Measurements from ENCODE around the gene GSG1L. TPM values are rescaled to one million over a fixed set of nuclear protein-coding genes. Genes with fewer than 3 reads are reported as not detected.
A peak's percentile ranks its signal among the peaks of the same experiment; 100 is the strongest.

Gene GSG1L
- total and polyA plus RNA-seq, 9 of the 15 experiments (the other 6 are each of a cell fraction or from before 2014, with no cell fraction given): not detected

DNA sequence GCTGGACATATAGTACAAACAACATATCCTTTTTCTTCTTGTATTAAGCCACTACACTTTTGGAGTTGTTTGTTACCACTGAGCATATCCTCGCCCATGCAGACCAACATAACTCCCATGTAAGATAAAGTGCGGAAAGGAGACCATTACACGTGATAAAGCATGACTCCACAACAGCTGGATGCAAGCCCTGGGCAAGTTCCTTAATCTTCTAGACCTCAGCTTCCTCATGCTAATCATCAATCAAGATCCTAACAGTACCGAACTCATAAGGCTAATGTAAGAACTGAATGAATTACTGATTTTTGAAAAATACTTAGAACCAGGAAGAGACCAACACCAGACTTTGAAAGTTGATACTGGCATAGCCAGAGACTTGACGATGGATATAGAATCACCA lies 47.0 kb upstream of the GSG1L start (continued):
- TF ChIP-seq ZNF717 (CRISPR knock-in tag; IDR thresholded peaks at IDR 0.05) (no peak), HMG20A (CRISPR knock-in tag; conservative IDR thresholded peaks at IDR 0.05) (no peak)
- TF ChIP-seq, protein P1, sequence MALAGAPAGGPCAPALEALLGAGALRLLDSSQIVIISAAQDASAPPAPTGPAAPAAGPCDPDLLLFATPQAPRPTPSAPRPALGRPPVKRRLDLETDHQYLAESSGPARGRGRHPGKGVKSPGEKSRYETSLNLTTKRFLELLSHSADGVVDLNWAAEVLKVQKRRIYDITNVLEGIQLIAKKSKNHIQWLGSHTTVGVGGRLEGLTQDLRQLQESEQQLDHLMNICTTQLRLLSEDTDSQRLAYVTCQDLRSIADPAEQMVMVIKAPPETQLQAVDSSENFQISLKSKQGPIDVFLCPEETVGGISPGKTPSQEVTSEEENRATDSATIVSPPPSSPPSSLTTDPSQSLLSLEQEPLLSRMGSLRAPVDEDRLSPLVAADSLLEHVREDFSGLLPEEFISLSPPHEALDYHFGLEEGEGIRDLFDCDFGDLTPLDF (CRISPR knock-in tag; IDR thresholded peaks at IDR 0.05): no peak
- TF ChIP-seq, protein P2, sequence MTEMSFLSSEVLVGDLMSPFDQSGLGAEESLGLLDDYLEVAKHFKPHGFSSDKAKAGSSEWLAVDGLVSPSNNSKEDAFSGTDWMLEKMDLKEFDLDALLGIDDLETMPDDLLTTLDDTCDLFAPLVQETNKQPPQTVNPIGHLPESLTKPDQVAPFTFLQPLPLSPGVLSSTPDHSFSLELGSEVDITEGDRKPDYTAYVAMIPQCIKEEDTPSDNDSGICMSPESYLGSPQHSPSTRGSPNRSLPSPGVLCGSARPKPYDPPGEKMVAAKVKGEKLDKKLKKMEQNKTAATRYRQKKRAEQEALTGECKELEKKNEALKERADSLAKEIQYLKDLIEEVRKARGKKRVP (CRISPR knock-in tag; IDR thresholded peaks at IDR 0.05): no peak

DNA sequence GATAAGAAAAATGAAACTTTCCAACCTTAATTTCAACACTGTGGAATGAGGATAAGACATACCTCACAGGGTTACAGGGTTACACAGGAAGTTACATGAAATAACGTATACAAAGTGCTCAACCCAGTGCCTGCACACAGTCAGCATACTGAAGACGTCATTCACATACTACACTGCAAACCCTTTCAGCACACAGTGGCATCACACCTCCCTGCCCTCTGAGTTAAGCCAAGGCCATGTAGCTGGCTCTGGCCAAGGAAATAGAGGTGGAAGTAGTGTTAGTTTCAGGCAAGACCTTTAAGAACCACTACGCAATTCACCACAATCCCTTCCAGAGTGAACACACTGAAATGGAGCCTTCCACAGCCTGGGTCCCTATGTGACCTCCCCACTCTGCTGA lies 46.6 kb upstream of the GSG1L start:
- H3K79me2 ChIP-seq (ENCODE audit: control insufficient read depth, insufficient read depth, low read length): no peaks in the 10 kb centered on the region; the same call in 1 of the 3 replicates
- H3K27ac ChIP-seq (ENCODE audit: extremely low read depth, low read depth, low read length): peak overlapping the region; percentile 48; the same call in 2 of the 3 replicates
- ATAC-seq (no peak; the same call in 1 of the 3 replicates), DNase-seq (ENCODE audit: extremely low read depth in 1 of 4, low spot score in 3 of 4) (no peak), FAIRE-seq (no peak)
- intact Hi-C loops (cut with micrococcal nuclease): no loop called here
- peaks cover 2 to 10% of the 10 kb centered on the region in 2 experiments; a peak in 2 of 5 replicates for H3K4me1 ChIP-seq (replicated peaks in 1 of 2; ENCODE audit: control insufficient read depth in 2 of 2, insufficient read depth in 2 of 2, low read length in 2 of 2)
- peaks cover 10% of the 10 kb centered on the region; the same call in 1 of the 2 replicates for H4K20me1 ChIP-seq (replicated peaks; ENCODE audit: control insufficient read depth, insufficient read depth, low read length)
- no peak overlapping the region for H3K9ac ChIP-seq (ENCODE audit: insufficient read depth in 1 of 2, low read depth in 2 of 2, low read length in 2 of 2)
- H3K4me3 ChIP-seq: no peak overlapping the region
- H3K4me2 ChIP-seq (ENCODE audit: insufficient read depth, low read length): peak overlapping the region; percentile 18
- CTCF ChIA-PET (ENCODE audit: low intra/inter-chr PET ratio): no interaction called here
- peaks cover 97% of the 10 kb centered on the region for H3K36me3 ChIP-seq (ENCODE audit: control insufficient read depth, insufficient read depth, low read length)
- no peak overlapping the region for H2AFZ ChIP-seq (ENCODE audit: low read depth, low read length)
- H3K9me1 ChIP-seq (ENCODE audit: control insufficient read depth, insufficient read depth, low read length): no peaks in the 10 kb centered on the region
- no peaks in the 10 kb centered on the region for H3K9me3 ChIP-seq (replicated peaks; ENCODE audit: control insufficient read depth, insufficient read depth, low read depth, low read length)
- no TSS peak for BruUV-seq (replicated peaks)
- no peaks in the 10 kb centered on the region for H3K27me3 ChIP-seq (ENCODE audit: control insufficient read depth in 2 of 2, insufficient read depth in 2 of 2, low read length in 2 of 2)
- in situ Hi-C loops (cut with MboI): no loop called here
- POLR2A ChIA-PET: interaction anchor here (1.4 kb wide), 1 partner anchor 23 kb away, joined by 3 read pairs; no protein-coding TSS in a partner anchor
- WGBS (ENCODE audit: insufficient coverage, low coverage, missing lambda C conversion rate): 78% methylated on average over 3 of the region's 3 CpGs
- TF ChIP-seq PHF20 (IDR thresholded peaks at IDR 0.05; ENCODE audit: partially characterized antibody): no peak
- TF ChIP-seq, protein P3, sequence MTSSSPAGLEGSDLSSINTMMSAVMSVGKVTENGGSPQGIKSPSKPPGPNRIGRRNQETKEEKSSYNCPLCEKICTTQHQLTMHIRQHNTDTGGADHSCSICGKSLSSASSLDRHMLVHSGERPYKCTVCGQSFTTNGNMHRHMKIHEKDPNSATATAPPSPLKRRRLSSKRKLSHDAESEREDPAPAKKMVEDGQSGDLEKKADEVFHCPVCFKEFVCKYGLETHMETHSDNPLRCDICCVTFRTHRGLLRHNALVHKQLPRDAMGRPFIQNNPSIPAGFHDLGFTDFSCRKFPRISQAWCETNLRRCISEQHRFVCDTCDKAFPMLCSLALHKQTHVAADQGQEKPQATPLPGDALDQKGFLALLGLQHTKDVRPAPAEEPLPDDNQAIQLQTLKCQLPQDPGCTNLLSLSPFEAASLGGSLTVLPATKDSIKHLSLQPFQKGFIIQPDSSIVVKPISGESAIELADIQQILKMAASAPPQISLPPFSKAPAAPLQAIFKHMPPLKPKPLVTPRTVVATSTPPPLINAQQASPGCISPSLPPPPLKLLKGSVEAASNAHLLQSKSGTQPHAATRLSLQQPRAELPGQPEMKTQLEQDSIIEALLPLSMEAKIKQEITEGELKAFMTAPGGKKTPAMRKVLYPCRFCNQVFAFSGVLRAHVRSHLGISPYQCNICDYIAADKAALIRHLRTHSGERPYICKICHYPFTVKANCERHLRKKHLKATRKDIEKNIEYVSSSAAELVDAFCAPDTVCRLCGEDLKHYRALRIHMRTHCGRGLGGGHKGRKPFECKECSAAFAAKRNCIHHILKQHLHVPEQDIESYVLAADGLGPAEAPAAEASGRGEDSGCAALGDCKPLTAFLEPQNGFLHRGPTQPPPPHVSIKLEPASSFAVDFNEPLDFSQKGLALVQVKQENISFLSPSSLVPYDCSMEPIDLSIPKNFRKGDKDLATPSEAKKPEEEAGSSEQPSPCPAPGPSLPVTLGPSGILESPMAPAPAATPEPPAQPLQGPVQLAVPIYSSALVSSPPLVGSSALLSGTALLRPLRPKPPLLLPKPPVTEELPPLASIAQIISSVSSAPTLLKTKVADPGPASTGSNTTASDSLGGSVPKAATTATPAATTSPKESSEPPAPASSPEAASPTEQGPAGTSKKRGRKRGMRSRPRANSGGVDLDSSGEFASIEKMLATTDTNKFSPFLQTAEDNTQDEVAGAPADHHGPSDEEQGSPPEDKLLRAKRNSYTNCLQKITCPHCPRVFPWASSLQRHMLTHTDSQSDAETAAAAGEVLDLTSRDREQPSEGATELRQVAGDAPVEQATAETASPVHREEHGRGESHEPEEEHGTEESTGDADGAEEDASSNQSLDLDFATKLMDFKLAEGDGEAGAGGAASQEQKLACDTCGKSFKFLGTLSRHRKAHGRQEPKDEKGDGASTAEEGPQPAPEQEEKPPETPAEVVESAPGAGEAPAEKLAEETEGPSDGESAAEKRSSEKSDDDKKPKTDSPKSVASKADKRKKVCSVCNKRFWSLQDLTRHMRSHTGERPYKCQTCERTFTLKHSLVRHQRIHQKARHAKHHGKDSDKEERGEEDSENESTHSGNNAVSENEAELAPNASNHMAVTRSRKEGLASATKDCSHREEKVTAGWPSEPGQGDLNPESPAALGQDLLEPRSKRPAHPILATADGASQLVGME (CRISPR knock-in tag; IDR thresholded peaks at IDR 0.05): no peak
- TF ChIP-seq, protein P4, sequence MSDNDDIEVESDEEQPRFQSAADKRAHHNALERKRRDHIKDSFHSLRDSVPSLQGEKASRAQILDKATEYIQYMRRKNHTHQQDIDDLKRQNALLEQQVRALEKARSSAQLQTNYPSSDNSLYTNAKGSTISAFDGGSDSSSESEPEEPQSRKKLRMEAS (CRISPR knock-in tag; IDR thresholded peaks at IDR 0.05): peak; percentile 42; the same call in 1 of the 2 replicates
- TF ChIP-seq NEUROD1 (IDR thresholded peaks at IDR 0.05; ENCODE audit: borderline replicate concordance, low read depth, low read length, partially characterized antibody): no peak
- TF ChIP-seq, protein P5, sequence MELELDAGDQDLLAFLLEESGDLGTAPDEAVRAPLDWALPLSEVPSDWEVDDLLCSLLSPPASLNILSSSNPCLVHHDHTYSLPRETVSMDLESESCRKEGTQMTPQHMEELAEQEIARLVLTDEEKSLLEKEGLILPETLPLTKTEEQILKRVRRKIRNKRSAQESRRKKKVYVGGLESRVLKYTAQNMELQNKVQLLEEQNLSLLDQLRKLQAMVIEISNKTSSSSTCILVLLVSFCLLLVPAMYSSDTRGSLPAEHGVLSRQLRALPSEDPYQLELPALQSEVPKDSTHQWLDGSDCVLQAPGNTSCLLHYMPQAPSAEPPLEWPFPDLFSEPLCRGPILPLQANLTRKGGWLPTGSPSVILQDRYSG (tag; conservative IDR thresholded peaks at IDR 0.05; ENCODE audit: low read depth): no peak
- no peak for TF ChIP-seq CHCHD3 (CRISPR knock-in tag; IDR thresholded peaks at IDR 0.05)
- TF ChIP-seq NR2C2 (CRISPR knock-in tag; IDR thresholded peaks at IDR 0.05): no peak
- TF ChIP-seq NR2C2 (tag; IDR thresholded peaks at IDR 0.05): 0 out of 2 replicates have a peak, but pooled peaks have one; percentile 1

Measured in K562 (cell line).